Measurements from ENCODE around the gene CSTB. TPM values are rescaled to one million over a fixed set of nuclear protein-coding genes. Genes with fewer than 3 reads are reported as not detected.

Gene CSTB
- total and polyA plus RNA-seq, 4 donors = 3.8 to 62.4 (median 33.7) TPM

- Histone ChIP-seq H3K36me3 (ENCODE audit: control insufficient read depth in 4 of 4, insufficient read depth in 3 of 4, low read depth in 1 of 4, low read length in 3 of 4) (peaks cover 8 to 51% (median 22%) of the 10 kb centered on the region in 4 donors), H3K9me3 (ENCODE audit: control insufficient read depth in 4 of 4, low read length in 3 of 4) (no peaks in the 10 kb centered on the region), H3K27me3 (ENCODE audit: control insufficient read depth in 4 of 4, insufficient read depth in 4 of 4, low read length in 3 of 4) (no peaks in the 10 kb centered on the region), H3K9ac (ENCODE audit: low read depth in 1 of 2, low read length in 2 of 2) (no peak overlapping the region), H3K27ac (ENCODE audit: low read depth in 1 of 2, low read length in 2 of 2) (no peak overlapping the region), H3K4me1 (ENCODE audit: control insufficient read depth in 4 of 4, insufficient read depth in 4 of 4, low read length in 3 of 4) (peaks cover 0 to 12% (median 10%) of the 10 kb centered on the region in 4 donors), H3K4me3 (ENCODE audit: low read depth in 1 of 3, low read length in 3 of 3) (no peak overlapping the region)
- 99% methylated on average over 16 of the region's 16 CpGs for WGBS
- DNase-seq (ENCODE audit: low spot score) = no peak
- TF ChIP-seq RXRA (IDR thresholded peaks at IDR 0.05) = no peak
- no peak for TF ChIP-seq YY1 (IDR thresholded peaks at IDR 0.05)
These were observed 17.1 kb upstream of the CSTB start for GRCh38 chr21:43793243-43793642.

- peaks cover 7 to 43% (median 16%) of the 10 kb centered on the region in 4 donors for H3K36me3 ChIP-seq (ENCODE audit: control insufficient read depth in 4 of 4, insufficient read depth in 3 of 4, low read depth in 1 of 4, low read length in 3 of 4)
- DNase-seq (ENCODE audit: low spot score) = no peak
- H3K9me3 ChIP-seq (ENCODE audit: control insufficient read depth in 4 of 4, low read length in 3 of 4) = no peaks in the 10 kb centered on the region
- no peak overlapping the region for H3K27ac ChIP-seq (ENCODE audit: low read depth in 1 of 2, low read length in 2 of 2)
- 92% methylated on average over 8 of the region's 8 CpGs for whole genome bisulfite sequencing
- H3K9ac ChIP-seq (ENCODE audit: low read depth in 1 of 2, low read length in 2 of 2) = no peak overlapping the region
- no peak for TF ChIP-seq EGR1 (IDR thresholded peaks at IDR 0.05; ENCODE audit: low read depth in 2 of 2)
- no peak for TF ChIP-seq GABPA (IDR thresholded peaks at IDR 0.05 in 1 of 2, conservative IDR thresholded peaks at IDR 0.05 in 1 of 2)
- no peak for TF ChIP-seq TAF1 (conservative IDR thresholded peaks at IDR 0.05)
- no peak for TF ChIP-seq FOXA1 (IDR thresholded peaks at IDR 0.05)
- TF ChIP-seq, protein P1, sequence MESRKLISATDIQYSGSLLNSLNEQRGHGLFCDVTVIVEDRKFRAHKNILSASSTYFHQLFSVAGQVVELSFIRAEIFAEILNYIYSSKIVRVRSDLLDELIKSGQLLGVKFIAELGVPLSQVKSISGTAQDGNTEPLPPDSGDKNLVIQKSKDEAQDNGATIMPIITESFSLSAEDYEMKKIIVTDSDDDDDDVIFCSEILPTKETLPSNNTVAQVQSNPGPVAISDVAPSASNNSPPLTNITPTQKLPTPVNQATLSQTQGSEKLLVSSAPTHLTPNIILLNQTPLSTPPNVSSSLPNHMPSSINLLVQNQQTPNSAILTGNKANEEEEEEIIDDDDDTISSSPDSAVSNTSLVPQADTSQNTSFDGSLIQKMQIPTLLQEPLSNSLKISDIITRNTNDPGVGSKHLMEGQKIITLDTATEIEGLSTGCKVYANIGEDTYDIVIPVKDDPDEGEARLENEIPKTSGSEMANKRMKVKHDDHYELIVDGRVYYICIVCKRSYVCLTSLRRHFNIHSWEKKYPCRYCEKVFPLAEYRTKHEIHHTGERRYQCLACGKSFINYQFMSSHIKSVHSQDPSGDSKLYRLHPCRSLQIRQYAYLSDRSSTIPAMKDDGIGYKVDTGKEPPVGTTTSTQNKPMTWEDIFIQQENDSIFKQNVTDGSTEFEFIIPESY (IDR thresholded peaks at IDR 0.05) = no peak
- TF ChIP-seq, protein P2, sequence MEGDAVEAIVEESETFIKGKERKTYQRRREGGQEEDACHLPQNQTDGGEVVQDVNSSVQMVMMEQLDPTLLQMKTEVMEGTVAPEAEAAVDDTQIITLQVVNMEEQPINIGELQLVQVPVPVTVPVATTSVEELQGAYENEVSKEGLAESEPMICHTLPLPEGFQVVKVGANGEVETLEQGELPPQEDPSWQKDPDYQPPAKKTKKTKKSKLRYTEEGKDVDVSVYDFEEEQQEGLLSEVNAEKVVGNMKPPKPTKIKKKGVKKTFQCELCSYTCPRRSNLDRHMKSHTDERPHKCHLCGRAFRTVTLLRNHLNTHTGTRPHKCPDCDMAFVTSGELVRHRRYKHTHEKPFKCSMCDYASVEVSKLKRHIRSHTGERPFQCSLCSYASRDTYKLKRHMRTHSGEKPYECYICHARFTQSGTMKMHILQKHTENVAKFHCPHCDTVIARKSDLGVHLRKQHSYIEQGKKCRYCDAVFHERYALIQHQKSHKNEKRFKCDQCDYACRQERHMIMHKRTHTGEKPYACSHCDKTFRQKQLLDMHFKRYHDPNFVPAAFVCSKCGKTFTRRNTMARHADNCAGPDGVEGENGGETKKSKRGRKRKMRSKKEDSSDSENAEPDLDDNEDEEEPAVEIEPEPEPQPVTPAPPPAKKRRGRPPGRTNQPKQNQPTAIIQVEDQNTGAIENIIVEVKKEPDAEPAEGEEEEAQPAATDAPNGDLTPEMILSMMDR (IDR thresholded peaks at IDR 0.05; ENCODE audit: low read depth, low read length, missing input control) = no peak
- no peak for TF ChIP-seq RAD21 (IDR thresholded peaks at IDR 0.05)
- TF ChIP-seq JUND (IDR thresholded peaks at IDR 0.05) = no peak
- TF ChIP-seq NR2F2 (IDR thresholded peaks at IDR 0.05) = no peak
- TF ChIP-seq REST (IDR thresholded peaks at IDR 0.05) = no peak
- TF ChIP-seq SP1 (IDR thresholded peaks at IDR 0.05) = no peak
- TF ChIP-seq RXRA (IDR thresholded peaks at IDR 0.05) = no peak
- TF ChIP-seq, protein P3, sequence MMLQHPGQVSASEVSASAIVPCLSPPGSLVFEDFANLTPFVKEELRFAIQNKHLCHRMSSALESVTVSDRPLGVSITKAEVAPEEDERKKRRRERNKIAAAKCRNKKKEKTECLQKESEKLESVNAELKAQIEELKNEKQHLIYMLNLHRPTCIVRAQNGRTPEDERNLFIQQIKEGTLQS (IDR thresholded peaks at IDR 0.05) = no peak
- no peak for TF ChIP-seq MAX (IDR thresholded peaks at IDR 0.05)
- no peak for TF ChIP-seq FOXA2 (IDR thresholded peaks at IDR 0.05)
- TF ChIP-seq HNF4G (IDR thresholded peaks at IDR 0.05) = no peak
- H3K4me1 ChIP-seq (ENCODE audit: control insufficient read depth in 4 of 4, insufficient read depth in 4 of 4, low read length in 3 of 4) = peaks cover 0 to 12% (median 10%) of the 10 kb centered on the region in 4 donors
- no peaks in the 10 kb centered on the region for H3K27me3 ChIP-seq (ENCODE audit: control insufficient read depth in 4 of 4, insufficient read depth in 4 of 4, low read length in 3 of 4)
- H3K4me3 ChIP-seq (ENCODE audit: low read depth in 1 of 3, low read length in 3 of 3) = no peak overlapping the region
These were observed 16.3 kb upstream of the CSTB start for GRCh38 chr21:43792406-43792805.
